Breast epithelium (tissue), 3 donors: ENCODE results near the gene OSGIN1.

Experiments used
- CTCF ChIP-seq, 3 donors: fragments of 450-650 bp; IDR thresholded peaks; one replicate each; pipeline ENCODE4 v1.5.1; 2016 to 2017; ENCODE audit warnings: antibody characterized with exemption in 3 of 3, mild to moderate bottlenecking in 3 of 3, moderate library complexity in 3 of 3
- POLR2A ChIP-seq: fragments of 450-650 bp; IDR thresholded peaks from one replicate; pipeline ENCODE4 v1.6.1; 2016; ENCODE audit warnings: antibody characterized with exemption, mild to moderate bottlenecking, moderate library complexity
- POLR2AphosphoS5 ChIP-seq, 3 donors: sonication (generic); formaldehyde crosslinking; IDR thresholded peaks; one replicate each; pipeline ENCODE4 v1.6.1; 2017; ENCODE audit warnings: antibody characterized with exemption in 3 of 3

GRCh38 chr16:83995754-83996153, 42.7 kb downstream of the OSGIN1 start:
- TF ChIP-seq POLR2AphosphoS5 (IDR thresholded peaks at IDR 0.05) (no peak), CTCF (IDR thresholded peaks at IDR 0.05) (no peak), POLR2A (no peak)
